ENCODE results near the gene CELSR2.

Gene CELSR2

DNA sequence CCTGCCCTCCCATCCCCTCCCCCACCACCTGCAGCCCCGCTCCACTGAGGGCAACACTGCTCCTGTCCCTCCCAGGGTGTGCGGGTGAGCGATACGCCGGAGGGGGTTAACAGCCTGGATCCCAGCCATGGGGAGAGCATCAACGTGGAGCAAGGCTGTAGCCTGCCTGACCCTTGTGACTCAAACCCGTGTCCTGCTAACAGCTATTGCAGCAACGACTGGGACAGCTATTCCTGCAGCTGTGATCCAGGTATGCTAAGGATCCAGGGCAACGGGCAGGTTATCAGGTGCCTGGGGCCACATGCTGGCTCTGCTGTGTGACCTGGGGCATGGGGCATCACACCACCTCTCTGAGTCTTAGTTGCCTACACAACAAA is 15.0 kb downstream of the CELSR2 start:
- no peak overlapping the region for H3K4me3 ChIP-seq (ENCODE audit: low read depth, low read length)
- TF ChIP-seq, protein P1, sequence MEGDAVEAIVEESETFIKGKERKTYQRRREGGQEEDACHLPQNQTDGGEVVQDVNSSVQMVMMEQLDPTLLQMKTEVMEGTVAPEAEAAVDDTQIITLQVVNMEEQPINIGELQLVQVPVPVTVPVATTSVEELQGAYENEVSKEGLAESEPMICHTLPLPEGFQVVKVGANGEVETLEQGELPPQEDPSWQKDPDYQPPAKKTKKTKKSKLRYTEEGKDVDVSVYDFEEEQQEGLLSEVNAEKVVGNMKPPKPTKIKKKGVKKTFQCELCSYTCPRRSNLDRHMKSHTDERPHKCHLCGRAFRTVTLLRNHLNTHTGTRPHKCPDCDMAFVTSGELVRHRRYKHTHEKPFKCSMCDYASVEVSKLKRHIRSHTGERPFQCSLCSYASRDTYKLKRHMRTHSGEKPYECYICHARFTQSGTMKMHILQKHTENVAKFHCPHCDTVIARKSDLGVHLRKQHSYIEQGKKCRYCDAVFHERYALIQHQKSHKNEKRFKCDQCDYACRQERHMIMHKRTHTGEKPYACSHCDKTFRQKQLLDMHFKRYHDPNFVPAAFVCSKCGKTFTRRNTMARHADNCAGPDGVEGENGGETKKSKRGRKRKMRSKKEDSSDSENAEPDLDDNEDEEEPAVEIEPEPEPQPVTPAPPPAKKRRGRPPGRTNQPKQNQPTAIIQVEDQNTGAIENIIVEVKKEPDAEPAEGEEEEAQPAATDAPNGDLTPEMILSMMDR (IDR thresholded peaks at IDR 0.05; ENCODE audit: borderline replicate concordance, insufficient read depth, low read depth, low read length): no peak

DNA sequence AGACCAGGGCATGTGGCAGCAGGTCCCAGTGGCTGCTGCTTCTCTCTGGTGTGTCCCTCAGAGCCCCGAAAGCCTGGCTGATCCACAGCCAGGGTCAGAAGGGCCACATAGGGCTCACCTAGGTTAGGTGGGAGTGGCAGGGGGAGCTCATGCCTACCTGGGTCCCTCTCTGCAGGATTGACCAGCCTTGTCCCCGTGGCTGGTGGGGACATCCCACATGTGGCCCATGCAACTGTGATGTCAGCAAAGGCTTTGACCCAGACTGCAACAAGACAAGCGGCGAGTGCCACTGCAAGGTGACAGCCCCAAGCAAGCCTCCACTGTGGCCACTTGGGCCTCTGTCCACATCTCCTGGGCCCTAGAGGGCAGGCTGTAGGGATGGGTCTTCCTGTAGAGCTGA is 15.7 kb downstream of the CELSR2 start:
- no peak overlapping the region for H3K4me3 ChIP-seq (ENCODE audit: low read depth, low read length)
- TF ChIP-seq, protein P1 (IDR thresholded peaks at IDR 0.05; ENCODE audit: borderline replicate concordance, insufficient read depth, low read depth, low read length): no peak

GRCh38 chr1:109265741-109266330 is 16.5 kb downstream of the CELSR2 start:
- TF ChIP-seq, protein P1 (IDR thresholded peaks at IDR 0.05; ENCODE audit: borderline replicate concordance, insufficient read depth, low read depth, low read length): no peak
- no peak overlapping the region for H3K4me3 ChIP-seq (ENCODE audit: low read depth, low read length)

DNA sequence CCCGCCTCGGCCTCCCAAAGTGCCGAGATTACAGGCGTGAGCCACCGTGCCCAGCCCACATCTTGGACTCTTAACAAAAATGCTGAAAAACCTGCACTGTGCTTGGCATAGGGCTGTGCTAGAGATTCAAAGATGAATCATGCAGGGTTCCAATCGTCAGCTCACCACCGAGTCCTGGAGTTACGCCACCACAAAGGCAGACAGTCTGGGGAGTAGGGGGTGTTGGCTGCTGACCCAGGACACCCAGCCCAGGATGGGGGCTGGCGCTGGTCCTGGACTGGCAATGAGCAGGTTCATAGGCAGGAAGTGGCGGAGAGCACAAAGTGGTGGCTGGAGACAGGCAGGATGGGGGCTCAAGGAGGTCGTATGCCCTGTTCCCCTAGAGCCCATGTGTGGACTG is 17.6 kb downstream of the CELSR2 start:
- H3K4me3 ChIP-seq (ENCODE audit: low read depth, low read length): no peak overlapping the region

DNA sequence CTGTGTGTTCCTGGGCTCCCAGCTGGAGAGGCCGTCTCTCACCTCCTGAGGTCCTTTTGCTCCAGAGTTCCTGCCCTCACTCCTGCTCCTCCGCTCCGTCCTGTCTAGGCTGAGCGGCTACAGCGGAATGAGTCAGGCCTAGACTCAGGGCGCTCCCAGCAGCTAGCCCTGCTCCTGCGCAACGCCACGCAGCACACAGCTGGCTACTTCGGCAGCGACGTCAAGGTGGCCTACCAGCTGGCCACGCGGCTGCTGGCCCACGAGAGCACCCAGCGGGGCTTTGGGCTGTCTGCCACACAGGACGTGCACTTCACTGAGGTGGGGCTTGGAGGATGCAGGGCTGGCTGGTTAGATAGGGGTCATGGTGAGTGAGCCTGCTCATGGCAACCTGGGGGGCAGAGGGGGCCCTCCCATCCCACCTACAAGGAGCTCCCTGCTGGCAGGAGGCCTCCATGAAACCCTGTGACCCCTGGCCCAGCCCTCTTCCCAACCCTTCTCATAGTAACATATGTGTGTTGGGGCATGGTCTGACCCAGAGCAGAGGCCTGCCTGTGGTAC is 18.5 kb downstream of the CELSR2 start:
- TF ChIP-seq, protein P1 (IDR thresholded peaks at IDR 0.05; ENCODE audit: borderline replicate concordance, insufficient read depth, low read depth, low read length): no peak
- no peak overlapping the region for H3K4me3 ChIP-seq (ENCODE audit: low read depth, low read length)

More for the DNA sequence above, 17.6 kb downstream of the CELSR2 start:
- TF ChIP-seq, protein P1 (IDR thresholded peaks at IDR 0.05; ENCODE audit: borderline replicate concordance, insufficient read depth, low read depth, low read length): no peak

GRCh38 chr1:109268431-109269211 is 19.3 kb downstream of the CELSR2 start:
- H3K4me3 ChIP-seq (ENCODE audit: low read depth, low read length): no peak overlapping the region
- TF ChIP-seq, protein P1 (IDR thresholded peaks at IDR 0.05; ENCODE audit: borderline replicate concordance, insufficient read depth, low read depth, low read length): no peak

All from GM12875 (cell line).